Hematopoietic multipotent progenitor cell treated with erythropoietin and hydrocortisone succinate and interleukin-3 and kit ligand, for 4 days (in vitro differentiated cells): Measurements from ENCODE around the gene ESRP2.
A peak's percentile ranks its signal among the peaks of the same experiment; 100 is the strongest.

Experiments used
- DNase-seq: peaks from one replicate; pipeline ENCODE4 v3.0.0-alpha.2; 2015

ESRP2 gene

GRCh38 chr16:68263559-68264127, 27.7 kb upstream of the ESRP2 start:
- no peak for DNase-seq

- no peak for DNase-seq
These were observed 23.3 kb upstream of the ESRP2 start for GRCh38 chr16:68259007-68259825.

GRCh38 chr16:68257906-68258800, 22.2 kb upstream of the ESRP2 start:
- DNase-seq: peak; percentile 77

GRCh38 chr16:68257251-68257905, 21.5 kb upstream of the ESRP2 start:
- peak; percentile 87 for DNase-seq

GRCh38 chr16:68255712-68256111, 19.8 kb upstream of the ESRP2 start:
- no peak for DNase-seq

GRCh38 chr16:68253721-68254120, 17.8 kb upstream of the ESRP2 start:
- no peak for DNase-seq

- no peak for DNase-seq
These were observed 16.5 kb upstream of the ESRP2 start for GRCh38 chr16:68252383-68252782.

GRCh38 chr16:68251832-68252231, 15.9 kb upstream of the ESRP2 start:
- DNase-seq: no peak

- DNase-seq: no peak
These were observed 15.0 kb upstream of the ESRP2 start for GRCh38 chr16:68250951-68251350.

GRCh38 chr16:68249371-68249770, 13.4 kb upstream of the ESRP2 start:
- no peak for DNase-seq

GRCh38 chr16:68247932-68248331, 12.0 kb upstream of the ESRP2 start:
- DNase-seq: no peak

- DNase-seq: peak; percentile 71
These were observed 11.5 kb upstream of the ESRP2 start for GRCh38 chr16:68247400-68247799.

GRCh38 chr16:68246666-68247065, 10.7 kb upstream of the ESRP2 start:
- DNase-seq: peak; percentile 76

- no peak for DNase-seq
These were observed 10.2 kb upstream of the ESRP2 start for GRCh38 chr16:68246121-68246520.

GRCh38 chr16:68244903-68245853, 9.3 kb upstream of the ESRP2 start, which contains the start of gene PLA2G15:
TSS of gene PLA2G15 (plus strand) at chr16:68245373. CDS start at chr16:68245427, 54 bp downstream.
- DNase-seq: peak; percentile 96

- DNase-seq: no peak
These were observed 8.6 kb upstream of the ESRP2 start for GRCh38 chr16:68244481-68244902.

- no peak for DNase-seq
These were observed 7.3 kb upstream of the ESRP2 start for GRCh38 chr16:68242926-68243858.

- no peak for DNase-seq
These were observed 6.2 kb upstream of the ESRP2 start for GRCh38 chr16:68242085-68242484.

- DNase-seq: no peak
These were observed 2.1 kb upstream of the ESRP2 start for GRCh38 chr16:68238029-68238345.

GRCh38 chr16:68237243-68238028, 1.5 kb upstream of the ESRP2 start:
- peak; percentile 99 for DNase-seq
